Measurements from ENCODE around the gene VBP1.
"Not testable (repeated sequence)": the region's sequence is repeated elsewhere in the genome, so short reads cannot be mapped to it uniquely, and the experiment has no call there.

The VBP1 gene, protein sequence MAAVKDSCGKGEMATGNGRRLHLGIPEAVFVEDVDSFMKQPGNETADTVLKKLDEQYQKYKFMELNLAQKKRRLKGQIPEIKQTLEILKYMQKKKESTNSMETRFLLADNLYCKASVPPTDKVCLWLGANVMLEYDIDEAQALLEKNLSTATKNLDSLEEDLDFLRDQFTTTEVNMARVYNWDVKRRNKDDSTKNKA

DNA sequence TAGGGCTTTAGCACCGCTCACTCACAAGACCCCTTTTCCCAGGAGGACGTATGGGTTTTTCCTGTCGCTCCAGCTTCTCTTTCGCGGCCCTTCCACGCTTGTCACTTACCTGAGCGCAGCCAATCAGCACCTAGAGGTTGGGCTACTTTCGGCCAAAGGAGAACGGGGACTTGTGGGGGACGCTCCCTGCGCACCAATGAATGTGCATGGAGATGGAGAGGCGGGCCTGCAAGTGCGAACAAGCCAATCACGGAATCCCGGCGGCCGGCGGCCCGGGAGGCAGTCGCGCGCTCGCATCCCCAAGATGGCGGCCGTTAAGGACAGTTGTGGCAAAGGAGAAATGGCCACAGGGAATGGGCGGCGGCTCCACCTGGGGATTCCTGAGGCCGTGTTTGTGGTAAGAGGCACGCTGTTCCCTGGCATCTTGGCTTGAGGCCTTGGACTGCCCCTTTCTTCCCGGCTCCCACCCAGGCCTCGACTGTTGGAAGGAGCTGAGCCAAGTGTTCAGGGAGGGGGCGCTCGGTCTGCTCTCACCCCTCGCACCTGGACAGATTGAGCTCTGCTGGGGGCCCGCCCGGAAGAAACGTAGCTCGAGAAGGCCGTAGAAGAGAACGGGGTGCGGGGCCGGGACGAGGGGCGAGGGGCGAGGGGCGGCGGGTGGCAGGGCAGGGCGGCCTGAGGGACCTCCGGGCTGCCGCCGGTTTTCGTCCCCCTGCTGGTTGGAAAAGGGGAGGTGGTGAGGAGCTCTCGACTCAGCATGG, at the start of gene VBP1:
Gene VBP1 (plus strand): TSS at position 282 of the 761 bp plus-strand sequence. CDS start 23 bp downstream, at position 305.
- peak; percentile 54 to 71 for DNase-seq (ENCODE audit: low read depth in 2 of 2, low spot score in 1 of 2)

GRCh38 chrX:155169881-155170280, 46.4 kb upstream of the VBP1 start:
- no peak for DNase-seq (ENCODE audit: low read depth in 2 of 2, low spot score in 1 of 2)

DNA sequence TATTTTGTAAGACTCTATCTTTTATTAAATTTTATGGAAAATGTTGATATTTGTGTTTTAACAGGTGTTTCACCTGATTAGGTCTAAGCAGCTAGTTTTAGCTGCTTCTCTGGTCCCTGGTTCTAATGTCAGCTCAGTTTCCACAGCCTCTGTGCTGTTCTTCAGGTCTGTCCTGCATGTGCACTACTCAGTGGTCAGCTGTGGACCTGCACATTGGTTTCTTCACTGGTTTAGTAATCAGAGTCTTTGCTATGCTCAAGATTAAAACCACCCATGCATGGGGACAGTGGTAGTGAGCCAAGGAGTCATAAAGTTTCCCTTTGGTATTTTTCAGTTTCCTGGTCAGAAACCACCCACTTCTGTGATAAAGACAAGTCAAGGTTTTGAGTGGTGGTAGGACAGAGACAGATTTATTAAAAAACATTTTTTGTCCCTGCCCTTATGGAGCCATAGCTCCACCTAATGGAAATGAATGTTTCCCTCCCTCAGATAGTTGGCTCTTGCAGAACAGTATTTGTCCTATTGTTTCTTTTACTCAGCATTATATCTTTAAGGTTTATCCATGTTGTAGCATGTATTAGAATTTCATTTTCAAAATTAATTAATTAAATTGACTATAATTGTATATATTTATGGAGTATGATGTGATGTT, 36.8 kb upstream of the VBP1 start:
- DNase-seq (ENCODE audit: low read depth in 2 of 2, low spot score in 1 of 2) = no peak

GRCh38 chrX:155188786-155189185, 27.5 kb upstream of the VBP1 start:
- no peak for DNase-seq (ENCODE audit: low read depth in 2 of 2, low spot score in 1 of 2)

- no peak for DNase-seq (ENCODE audit: low read depth in 2 of 2, low spot score in 1 of 2)
Measured at GRCh38 chrX:155211208-155211607, 5.1 kb upstream of the VBP1 start.

- no peak for DNase-seq (ENCODE audit: low read depth in 2 of 2, low spot score in 1 of 2)
Measured at GRCh38 chrX:155213731-155214130, 2.5 kb upstream of the VBP1 start.

- no peak for DNase-seq (ENCODE audit: low read depth in 2 of 2, low spot score in 1 of 2)
Measured at GRCh38 chrX:155215443-155216178, 649 bp upstream of the VBP1 start.

GRCh38 chrX:155216940-155217440, 730 bp downstream of the VBP1 start:
- no peak for DNase-seq (ENCODE audit: low read depth in 2 of 2, low spot score in 1 of 2)

GRCh38 chrX:155218777-155219176, 2.5 kb downstream of the VBP1 start:
- DNase-seq (ENCODE audit: low read depth in 2 of 2, low spot score in 1 of 2) = no peak

- DNase-seq (ENCODE audit: low read depth in 2 of 2, low spot score in 1 of 2) = no peak
Measured at GRCh38 chrX:155221351-155221750, 5.1 kb downstream of the VBP1 start.

- not testable (repeated sequence) for DNase-seq (ENCODE audit: low read depth in 2 of 2, low spot score in 1 of 2)
Measured at GRCh38 chrX:155223746-155224145, 7.5 kb downstream of the VBP1 start.

GRCh38 chrX:155225774-155226173, 9.5 kb downstream of the VBP1 start:
- no peak for DNase-seq (ENCODE audit: low read depth in 2 of 2, low spot score in 1 of 2)

DNA sequence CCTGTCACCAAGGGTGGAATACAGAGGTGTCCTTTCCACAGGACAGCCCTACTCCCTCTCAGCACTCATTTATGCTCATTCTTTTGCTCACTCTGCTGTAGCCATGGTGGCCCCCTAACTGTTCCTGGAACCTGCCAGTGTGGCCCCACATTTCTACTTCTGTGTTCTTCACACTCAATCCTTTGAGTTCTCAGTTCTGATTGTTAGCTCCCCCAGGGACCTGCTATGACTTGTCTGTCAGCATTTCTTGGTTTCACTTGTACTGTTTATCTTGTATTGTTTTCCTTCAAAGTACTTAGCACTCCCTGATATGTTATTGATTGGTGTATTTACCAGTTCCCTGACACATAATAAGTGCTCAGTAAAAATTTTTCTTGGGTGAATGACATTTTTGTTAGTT, 14.9 kb downstream of the VBP1 start:
- DNase-seq (ENCODE audit: low read depth in 2 of 2, low spot score in 1 of 2) = no peak

GRCh38 chrX:155235891-155236290, 19.6 kb downstream of the VBP1 start:
- no peak for DNase-seq (ENCODE audit: low read depth in 2 of 2, low spot score in 1 of 2)

- DNase-seq (ENCODE audit: low read depth in 2 of 2, low spot score in 1 of 2) = no peak
Measured at GRCh38 chrX:155237719-155238118, 21.5 kb downstream of the VBP1 start.

GRCh38 chrX:155242300-155242699, 26.0 kb downstream of the VBP1 start:
- no peak for DNase-seq (ENCODE audit: low read depth in 2 of 2, low spot score in 1 of 2)

DNA sequence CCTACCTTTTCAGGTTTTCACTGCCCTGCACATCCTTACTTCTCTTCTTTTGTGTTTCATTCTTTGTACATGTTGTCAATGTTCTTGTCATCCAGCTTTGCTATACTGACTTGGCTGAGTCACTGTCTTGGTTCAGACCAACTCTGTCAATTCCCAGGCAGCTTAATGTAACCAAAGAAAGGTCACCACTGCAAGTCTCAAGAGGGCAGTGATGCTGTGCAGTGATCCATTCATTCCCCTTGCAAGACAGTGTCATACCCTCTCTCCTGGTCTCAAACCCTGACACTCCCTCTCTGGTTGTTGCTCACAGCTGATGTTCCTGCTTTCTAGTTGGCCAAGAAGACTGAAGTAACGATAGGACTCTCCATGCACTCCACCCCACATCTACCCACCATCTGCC, 30.5 kb downstream of the VBP1 start:
- no peak for DNase-seq (ENCODE audit: low read depth in 2 of 2, low spot score in 1 of 2)

DNA sequence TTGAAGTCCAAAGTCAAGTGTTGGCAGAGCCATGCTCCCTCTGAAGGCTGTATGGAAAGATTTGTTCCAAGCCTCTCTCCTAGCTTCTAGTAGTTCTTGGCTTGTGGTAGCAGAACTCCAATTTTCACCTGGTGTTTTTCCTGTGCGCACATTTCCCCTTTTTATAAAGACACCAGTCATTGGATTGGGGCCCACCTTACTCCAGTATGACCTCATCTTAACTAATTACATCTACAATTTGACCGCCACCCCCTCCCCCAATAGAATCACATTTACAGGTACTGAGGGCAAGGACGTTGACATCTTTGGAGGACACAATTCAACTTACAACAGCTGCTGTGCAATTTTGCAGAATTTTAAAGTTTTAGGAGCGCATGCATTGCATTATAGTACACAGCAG, 31.2 kb downstream of the VBP1 start:
- no peak for DNase-seq (ENCODE audit: low read depth in 2 of 2, low spot score in 1 of 2)

GRCh38 chrX:155251391-155251790, 35.1 kb downstream of the VBP1 start:
- no peak for DNase-seq (ENCODE audit: low read depth in 2 of 2, low spot score in 1 of 2)

- DNase-seq (ENCODE audit: low read depth in 2 of 2, low spot score in 1 of 2) = no peak
Measured at GRCh38 chrX:155259752-155260151, 43.5 kb downstream of the VBP1 start.

DNA sequence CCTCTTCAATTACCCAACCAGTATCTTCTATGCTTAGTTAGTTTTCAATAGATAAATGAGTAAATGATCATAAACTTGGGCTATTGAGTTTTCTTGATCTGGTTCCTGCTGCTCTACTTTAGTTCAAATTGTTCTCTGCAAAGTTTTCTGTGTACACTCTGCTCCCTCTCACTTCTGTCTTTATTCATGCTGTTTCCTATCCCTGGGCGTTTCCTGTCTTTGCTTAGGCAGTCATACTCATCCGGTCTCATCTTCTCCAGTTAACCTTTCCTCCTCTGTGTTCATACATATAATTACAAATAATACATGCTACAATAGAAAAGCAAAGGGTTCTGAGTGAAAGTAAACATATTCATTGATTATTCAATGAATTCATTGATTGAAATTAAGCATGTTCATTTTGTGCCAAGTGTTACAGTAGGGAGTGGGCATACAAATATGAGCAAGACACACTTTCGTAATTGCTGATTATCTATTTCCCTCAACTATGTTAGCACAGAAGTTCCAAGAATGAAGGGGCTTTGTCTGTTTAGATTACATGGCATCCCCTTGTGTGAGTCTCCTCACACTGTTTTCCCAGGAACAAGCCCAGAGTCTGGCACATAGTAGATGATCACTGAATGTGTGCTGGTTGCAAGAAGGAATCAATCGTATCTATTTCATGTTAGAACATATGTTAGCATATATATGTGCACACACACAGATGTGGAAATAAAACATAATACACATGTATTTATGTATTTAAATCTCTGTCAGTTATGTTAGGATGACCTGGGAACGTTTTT, 46.9 kb downstream of the VBP1 start:
- no peak for DNase-seq (ENCODE audit: low read depth in 2 of 2, low spot score in 1 of 2)

Data from stimulated activated CD8-positive, alpha-beta memory T cell treated with anti-CD3 and anti-CD28 coated beads, Interleukin-4, amount 100 ng/mL, for 4 hours (primary cell).